Hematopoietic multipotent progenitor cell treated with erythropoietin and hydrocortisone succinate and interleukin-3 and kit ligand, for 17 days (in vitro differentiated cells): ENCODE measurements around the gene NOP9.
"Not testable (repeated sequence)": the region's sequence is repeated elsewhere in the genome, so short reads cannot be mapped to it uniquely, and the experiment has no call there.

Experiments
- DNase-seq: peaks from one replicate; pipeline ENCODE4 v3.0.0-alpha.2; 2015; ENCODE audit warnings: low spot score

The NOP9 gene

DNA sequence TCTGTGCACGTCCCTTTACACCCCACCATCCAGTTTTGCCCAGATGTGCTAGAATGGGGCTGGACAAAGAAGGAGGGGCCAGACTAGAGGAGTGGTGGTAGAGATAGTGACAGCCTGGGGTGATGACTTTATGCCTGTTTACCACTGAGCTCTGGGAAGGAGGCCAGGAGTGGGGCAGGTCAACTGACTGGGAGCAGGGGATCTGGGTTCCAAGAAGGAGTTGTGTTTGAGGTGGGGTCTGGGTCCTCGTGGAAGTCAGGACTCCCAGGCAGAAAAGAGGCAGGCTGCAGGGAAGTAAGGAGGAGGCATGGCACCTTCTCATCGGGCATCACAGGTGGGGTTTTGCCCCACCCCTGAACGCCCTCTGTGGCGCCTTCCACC lies 10.6 kb downstream of the NOP9 start:
- DNase-seq, result peak; percentile 79

DNA sequence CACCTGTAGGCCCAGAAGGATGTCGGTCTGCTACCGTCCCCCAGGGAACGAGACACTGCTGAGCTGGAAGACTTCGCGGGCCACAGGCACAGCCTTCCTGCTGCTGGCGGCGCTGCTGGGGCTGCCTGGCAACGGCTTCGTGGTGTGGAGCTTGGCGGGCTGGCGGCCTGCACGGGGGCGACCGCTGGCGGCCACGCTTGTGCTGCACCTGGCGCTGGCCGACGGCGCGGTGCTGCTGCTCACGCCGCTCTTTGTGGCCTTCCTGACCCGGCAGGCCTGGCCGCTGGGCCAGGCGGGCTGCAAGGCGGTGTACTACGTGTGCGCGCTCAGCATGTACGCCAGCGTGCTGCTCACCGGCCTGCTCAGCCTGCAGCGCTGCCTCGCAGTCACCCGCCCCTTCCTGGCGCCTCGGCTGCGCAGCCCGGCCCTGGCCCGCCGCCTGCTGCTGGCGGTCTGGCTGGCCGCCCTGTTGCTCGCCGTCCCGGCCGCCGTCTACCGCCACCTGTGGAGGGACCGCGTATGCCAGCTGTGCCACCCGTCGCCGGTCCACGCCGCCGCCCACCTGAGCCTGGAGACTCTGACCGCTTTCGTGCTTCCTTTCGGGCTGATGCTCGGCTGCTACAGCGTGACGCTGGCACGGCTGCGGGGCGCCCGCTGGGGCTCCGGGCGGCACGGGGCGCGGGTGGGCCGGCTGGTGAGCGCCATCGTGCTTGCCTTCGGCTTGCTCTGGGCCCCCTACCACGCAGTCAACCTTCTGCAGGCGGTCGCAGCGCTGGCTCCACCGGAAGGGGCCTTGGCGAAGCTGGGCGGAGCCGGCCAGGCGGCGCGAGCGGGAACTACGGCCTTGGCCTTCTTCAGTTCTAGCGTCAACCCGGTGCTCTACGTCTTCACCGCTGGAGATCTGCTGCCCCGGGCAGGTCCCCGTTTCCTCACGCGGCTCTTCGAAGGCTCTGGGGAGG lies 11.3 kb downstream of the NOP9 start, which contains the start of gene LTB4R:
Gene LTB4R (plus strand): TSS at position 857 of the 959 bp plus-strand sequence. CDS start 4,150 bp downstream, outside the sequence.
- peak; percentile 80 for DNase-seq

DNA sequence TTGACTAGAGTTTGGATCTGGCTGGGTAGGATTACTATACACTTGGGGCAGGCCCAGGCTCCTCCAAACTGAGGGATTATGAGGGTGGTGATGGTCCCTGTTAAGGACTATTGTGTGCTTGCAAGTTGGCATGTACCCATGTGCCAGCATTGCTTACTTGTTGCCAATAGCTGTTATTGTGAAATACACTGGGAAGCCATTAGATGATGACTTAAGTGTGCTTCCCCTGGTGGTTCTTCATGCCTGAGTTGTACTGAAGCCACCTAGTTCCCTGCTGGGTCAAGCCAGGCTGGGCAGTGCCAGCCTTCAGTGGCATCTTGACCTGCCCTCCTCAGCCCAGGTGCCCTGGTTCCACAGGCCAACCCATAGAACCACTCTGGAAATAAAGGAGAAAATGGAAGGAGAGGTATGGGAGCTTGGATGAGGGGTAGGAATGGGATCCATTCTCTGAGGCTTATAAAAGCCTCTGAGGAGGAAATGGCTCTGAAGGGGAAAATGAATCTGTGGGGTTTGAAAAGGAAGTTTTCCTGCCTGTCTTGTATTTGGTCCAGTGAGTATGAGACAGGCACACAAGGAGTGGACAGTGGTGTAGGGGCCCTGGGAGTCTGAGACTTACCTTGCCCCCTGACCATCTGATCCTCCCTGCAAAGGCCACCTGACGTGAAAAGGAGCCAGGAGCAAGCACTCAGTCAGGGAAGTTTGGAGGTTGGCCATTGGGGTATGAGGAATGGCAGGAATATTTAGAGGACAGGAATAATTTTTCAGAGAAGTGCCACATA lies 12.4 kb downstream of the NOP9 start:
- no peak for DNase-seq

DNA sequence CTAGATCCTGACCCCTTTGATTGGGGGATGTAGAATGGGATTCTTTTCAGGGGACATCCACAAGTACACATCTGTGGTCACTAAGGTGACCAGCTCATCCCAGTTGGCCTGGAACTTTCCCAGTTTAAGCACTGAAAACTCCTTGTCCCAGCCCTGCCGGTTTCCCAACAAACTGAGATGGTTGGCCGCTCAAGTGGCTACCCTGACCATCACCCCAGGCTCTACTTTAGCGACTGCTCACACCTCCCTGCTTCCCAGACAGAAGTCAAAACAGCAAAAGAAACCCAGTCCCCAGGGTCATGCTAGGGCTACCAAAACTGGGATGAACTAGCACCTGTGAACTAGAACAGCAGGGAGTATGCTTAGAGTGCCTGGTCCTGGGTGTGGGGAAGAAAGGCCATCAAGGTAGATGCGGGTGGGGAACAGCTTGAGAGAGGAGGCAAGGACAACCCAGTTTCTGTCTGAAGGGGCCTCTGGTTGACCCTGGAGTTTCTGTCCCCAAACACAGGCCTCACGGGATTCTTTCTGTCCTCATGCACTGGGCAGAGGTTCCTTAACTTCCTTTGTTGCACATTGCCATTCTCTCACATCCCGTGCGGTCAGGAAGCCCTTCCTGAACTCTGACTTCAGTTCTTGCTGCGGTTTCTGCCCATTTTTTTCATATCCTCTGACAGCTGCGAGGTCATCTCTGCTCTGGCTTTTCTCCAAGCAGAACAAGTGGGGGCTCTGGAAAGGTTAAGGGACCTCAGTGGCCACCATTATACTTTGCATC lies 13.3 kb downstream of the NOP9 start:
- no peak for DNase-seq

DNA sequence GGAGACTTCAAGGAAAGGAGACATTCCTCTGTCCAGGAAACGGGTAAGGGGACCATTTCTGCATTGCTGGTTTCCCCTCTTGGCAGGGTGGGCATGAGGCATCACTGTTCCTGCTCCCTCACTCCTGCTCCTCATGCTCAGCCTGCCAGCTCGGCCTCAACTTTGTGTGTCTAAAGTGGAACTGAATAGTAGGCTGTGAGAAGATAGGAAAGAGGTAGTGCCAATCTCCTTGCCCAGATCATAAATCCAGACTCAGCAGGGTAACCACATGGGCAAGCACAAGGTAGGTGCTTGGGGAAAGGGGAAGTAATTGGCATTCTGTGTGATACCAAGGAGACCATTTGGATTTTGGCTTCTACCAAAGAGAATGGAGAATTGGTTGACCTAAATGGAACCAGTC lies 14.3 kb downstream of the NOP9 start:
- no peak for DNase-seq

DNA sequence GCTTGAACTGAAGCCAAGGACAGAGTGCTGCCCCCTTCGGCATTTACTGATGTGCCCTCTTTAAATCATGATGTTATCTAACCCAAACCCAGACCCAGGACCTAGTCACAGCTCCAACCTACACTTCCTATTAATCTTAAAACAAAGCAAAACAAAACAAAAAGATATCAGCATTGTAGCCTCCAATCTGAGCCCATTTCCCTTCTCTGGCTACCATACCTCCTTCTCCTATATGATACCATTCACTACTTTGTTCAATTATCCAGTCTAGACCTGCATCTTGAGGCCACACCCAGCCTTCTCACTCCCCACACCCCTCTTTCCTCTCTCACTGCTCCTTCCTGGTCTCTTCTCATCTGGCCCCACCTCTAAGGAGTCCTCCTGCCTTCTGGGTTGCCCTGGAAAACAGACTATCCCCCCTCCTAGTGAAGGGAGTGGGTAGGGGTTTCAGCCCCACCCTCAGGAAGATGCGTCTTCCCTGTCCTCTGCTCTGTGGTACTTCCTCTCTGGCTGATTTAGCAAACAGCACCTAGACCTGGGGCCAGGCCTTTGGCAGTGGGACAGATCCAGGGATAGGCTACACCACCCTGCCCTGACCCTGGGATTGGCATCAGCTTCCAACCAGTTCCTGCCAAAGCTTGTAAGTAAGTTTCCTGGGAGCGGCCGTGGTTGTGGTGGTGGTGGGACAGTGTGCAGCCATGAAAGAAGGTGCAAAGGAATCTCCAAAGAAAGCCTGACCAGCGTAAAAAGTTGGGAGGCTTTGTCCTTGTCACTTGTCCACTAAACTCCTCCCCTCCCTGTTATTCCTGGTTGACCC lies 14.9 kb downstream of the NOP9 start:
- DNase-seq, result no peak

DNA sequence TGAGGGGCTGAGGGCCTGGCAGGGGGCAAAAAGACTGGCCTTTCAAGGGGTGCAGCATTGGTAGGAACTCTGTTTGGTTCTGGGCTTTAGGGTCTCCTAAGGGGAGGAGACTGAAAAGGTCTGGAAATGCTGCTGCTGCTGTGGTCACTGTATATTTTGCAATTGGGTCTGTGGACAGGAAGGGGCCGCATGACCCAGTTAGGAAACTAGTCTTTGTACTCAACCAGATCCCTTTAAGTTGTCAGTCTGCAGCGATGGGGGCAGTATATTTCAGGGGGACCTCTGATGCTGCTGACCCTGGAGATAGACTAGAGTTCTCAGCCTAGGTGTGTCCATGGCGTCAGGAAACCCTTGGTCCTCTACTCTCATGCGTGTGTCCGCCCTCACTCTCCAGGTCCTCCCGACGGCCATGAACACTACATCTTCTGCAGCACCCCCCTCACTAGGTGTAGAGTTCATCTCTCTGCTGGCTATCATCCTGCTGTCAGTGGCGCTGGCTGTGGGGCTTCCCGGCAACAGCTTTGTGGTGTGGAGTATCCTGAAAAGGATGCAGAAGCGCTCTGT lies 15.7 kb downstream of the NOP9 start:
- no peak for DNase-seq

DNA sequence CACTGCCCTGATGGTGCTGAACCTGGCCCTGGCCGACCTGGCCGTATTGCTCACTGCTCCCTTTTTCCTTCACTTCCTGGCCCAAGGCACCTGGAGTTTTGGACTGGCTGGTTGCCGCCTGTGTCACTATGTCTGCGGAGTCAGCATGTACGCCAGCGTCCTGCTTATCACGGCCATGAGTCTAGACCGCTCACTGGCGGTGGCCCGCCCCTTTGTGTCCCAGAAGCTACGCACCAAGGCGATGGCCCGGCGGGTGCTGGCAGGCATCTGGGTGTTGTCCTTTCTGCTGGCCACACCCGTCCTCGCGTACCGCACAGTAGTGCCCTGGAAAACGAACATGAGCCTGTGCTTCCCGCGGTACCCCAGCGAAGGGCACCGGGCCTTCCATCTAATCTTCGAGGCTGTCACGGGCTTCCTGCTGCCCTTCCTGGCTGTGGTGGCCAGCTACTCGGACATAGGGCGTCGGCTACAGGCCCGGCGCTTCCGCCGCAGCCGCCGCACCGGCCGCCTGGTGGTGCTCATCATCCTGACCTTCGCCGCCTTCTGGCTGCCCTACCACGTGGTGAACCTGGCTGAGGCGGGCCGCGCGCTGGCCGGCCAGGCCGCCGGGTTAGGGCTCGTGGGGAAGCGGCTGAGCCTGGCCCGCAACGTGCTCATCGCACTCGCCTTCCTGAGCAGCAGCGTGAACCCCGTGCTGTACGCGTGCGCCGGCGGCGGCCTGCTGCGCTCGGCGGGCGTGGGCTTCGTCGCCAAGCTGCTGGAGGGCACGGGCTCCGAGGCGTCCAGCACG lies 16.4 kb downstream of the NOP9 start:
- no peak for DNase-seq

DNA sequence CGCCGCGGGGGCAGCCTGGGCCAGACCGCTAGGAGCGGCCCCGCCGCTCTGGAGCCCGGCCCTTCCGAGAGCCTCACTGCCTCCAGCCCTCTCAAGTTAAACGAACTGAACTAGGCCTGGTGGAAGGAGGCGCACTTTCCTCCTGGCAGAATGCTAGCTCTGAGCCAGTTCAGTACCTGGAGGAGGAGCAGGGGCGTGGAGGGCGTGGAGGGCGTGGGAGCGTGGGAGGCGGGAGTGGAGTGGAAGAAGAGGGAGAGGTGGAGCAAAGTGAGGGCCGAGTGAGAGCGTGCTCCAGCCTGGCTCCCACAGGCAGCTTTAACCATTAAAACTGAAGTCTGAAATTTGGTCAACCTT lies 16.9 kb downstream of the NOP9 start:
- DNase-seq, result no peak

DNA sequence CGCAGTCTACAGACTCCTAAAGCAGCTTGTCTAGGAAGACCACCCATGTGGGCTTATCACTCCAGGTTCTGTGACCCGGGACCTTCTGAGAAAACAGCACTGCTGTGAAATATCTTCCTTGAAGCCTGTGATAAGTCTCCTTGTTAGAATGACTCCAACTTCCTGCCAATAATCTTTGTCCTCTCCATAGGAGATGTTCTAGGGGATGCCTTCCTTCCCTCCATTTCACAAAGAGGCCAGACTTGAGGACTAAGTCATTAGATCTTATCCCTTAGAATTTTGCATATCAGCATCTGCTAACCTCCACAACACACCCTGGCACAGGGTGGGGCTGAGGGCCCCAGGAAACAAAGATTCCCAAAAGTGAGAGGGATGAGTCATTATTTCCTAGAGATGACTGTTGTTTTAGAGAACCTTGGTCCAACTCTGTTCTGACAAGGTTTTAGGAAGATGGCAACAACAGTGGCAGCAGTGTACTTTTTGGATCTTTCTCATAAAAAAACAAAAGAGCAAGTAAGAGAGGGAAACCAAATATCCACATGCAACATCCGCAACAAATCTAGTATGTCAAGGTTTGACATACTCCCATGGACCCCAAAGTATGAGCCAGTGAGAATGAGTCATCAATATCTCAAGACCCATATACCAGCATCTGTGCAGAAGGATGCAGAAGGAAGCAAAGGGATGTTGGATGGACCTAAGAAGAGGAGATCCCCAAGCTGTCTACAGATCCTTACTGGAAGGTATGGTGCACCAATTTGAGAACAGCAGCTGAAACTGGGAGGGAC lies 17.7 kb downstream of the NOP9 start:
- DNase-seq, result no peak

DNA sequence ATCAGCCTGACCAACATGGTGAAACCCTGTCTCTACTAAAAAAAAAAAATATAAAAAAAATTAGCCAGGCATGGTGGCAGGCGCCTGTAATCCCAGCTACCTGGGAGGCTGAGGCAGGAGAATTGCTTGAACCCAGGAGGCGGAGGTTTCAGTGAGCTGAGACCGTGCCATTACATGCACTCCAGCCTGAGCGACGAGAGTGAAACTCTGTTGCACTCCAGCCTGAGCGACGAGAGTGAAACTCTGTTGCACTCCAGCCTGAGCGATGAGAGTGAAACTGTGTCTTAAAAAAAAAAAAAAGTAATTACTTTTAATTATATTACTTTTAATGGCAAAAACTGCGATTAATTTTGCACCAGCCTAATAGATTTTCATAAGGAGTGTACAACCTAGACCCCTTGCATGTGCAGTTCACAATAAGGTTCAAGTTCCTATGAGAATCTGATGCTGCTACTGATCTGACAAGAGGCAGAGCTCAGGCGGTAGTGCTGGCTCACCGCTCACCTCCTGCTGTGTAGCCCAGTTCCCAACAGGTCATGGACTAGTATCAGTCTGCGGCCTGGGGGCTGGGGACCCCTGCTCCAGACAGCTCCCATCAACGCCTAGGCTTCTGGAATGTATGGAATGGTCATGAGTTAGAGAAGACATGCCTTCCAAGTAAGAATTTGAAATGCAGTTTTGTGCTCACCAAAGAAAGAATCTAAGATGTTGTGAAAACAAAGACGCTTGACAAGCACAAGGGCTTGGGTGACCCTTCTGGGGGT lies 21.7 kb downstream of the NOP9 start:
- no peak for DNase-seq

DNA sequence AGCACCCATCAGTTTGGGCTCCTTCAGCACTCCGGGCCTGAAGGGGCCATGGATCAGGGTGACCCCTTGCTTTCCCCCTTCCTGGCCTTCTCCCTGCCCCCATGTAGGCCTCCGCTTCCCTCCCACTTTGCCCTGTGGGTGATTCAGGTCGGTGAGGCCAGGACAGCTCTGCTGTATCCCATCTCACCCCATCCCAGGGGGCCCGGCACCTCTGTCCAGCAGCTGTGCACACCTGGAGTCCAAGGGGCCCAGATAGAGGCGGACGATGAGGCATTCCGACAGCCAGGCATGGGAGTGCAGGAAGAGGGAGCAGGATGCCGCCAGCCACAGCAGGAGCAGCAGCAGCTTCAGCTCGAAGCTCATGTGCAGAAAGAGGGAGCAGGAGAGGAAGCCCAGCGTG lies 23.0 kb downstream of the NOP9 start:
- no peak for DNase-seq

DNA sequence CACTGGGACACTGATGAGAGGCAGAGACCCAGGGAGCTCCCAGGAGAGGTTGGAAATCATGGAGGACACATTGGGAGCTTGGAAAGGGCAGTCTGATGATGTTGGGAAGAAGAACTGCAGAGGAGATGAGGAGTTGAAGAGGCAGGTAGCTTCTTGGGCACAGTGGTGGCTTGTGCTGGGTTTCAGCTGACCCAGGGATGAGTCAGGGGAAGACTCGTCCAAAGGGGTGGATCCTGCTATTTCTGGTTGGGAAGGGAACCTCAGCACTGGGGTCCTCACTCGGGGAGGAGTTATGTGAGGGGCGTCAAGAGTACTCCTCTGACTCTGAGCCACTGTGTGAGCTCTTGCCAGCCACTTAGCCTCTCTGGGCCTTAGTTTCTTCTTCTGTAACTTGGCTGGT lies 23.7 kb downstream of the NOP9 start:
- no peak for DNase-seq

DNA sequence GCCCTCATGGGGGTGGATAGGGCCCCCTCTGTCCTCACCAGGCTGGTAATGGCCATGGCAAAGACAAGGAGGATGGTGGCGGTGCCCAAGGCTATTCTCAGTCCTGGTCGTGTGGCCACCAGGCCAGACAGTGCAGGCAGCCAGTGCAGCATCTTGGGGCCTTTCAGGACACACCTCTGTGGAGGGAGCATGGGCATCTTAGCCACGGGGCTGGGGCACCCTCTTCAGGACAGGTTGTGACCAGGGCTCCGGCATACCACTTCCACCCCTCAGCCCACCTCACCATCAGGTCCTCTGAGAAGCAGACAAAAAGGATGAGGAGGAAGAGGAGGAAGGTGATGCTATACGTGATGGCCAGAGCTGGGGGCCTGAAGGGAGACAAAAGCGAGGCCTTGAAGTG lies 24.4 kb downstream of the NOP9 start:
- no peak for DNase-seq

DNA sequence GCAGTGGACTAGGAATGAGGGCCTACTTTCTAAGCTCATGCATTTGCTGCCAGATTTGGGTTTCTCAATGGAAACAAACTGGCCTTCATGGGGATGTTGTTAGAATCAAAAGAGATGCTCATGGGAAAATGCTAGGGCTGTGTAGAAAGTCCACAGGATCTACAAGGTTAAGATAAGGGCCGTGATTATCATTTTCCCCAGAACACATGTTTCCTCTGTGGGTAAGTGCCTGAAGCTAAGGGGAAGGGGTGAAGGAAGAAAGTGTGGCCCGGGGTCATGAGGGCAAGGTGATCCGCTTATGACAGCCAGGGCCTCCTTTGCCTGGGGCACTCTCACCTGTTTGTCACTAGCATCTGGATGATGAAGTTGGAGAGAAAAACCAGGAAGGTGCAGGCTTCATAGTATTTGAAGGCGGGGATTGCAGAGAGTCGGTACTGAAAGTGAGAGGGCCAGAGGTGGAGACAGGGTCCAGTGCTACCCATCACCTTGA lies 25.4 kb downstream of the NOP9 start:
- DNase-seq, result no peak

DNA sequence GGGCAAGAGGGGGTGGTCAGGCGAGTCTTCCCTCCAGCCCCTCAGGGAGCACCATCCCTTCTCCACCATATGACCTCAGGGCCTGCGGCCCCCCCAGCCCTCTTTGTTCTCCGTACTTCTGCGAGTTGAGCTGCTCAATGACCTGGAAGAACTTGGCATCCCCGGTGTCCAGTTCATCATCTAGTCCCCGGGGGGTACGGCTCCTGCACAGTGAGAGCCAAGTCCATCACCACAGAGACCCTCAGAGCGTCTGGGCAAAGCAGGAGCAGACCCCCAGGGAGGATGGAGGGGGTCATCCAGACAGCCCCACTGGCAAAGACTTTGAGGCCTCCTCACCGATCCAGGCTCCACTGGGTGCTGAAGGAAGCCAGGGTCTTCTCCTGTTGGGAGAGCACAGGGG lies 26.3 kb downstream of the NOP9 start:
- no peak for DNase-seq

DNA sequence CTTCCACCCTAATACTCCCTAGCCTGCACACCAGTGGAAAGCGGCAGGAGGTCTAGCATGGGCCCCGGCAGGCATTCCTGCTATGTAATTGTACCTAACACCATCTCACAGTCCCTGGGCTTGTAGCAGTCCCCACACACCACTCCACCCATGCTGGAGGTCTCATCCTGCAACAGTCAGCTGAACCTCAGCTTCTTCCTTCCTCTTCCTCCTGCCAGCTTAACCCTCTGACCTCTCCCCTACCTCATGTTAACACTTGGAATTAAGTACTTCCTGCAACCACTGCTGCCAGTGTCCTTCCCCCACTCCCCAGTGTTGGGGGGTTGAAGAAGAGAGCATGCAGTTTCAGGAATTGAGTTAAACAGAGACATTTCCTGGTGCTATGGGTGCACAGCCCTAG lies 27.7 kb downstream of the NOP9 start:
- DNase-seq, result no peak

DNA sequence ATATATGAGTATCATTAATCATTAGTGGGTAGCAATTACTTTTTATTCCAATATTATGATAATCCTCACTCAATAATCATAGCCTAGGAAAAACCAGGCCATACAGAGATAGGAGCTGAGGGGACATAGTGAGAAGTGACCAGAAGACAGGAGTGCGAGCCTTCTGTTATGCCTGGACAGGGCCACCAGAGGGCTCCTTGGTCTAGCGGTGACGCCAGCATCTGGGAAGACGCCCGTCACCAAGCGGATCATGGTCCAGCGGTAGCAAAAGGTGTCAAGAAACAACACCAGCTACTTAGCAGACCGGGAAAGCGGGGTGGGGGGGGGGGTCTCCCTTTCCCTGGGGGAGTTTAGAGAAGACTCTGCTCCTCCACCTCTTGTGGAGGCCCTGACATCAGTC lies 28.3 kb downstream of the NOP9 start:
- not testable (repeated sequence) for DNase-seq
